K562 (cell line): Measurements from ENCODE around the gene RETREG2. TPM values are rescaled to one million over a fixed set of nuclear protein-coding genes. Genes with fewer than 3 reads are reported as not detected.

Experiments used
- ATAC-seq: fragments of 200-7000 bp; cut with Tn5 transposase; 3 replicates; pipeline ENCODE4 v1.9.1; 2020; ENCODE audit warnings: moderate library complexity
- BruUV-seq: library from RNA; stranded (reverse); fragments of 400-500 nt; replicated peaks from 2 replicates; lab custom pipeline; 2021; lab: Mats Ljungman, UMichigan
- CTCF ChIA-PET: fragments of 300-600 bp; formaldehyde crosslinking; extraction: SDS; loops from one replicate; lab custom pipeline; 2021; ENCODE audit warnings: low intra/inter-chr PET ratio; lab: Yijun Ruan, JAX
- POLR2A ChIA-PET: fragments of 300-600, 350-650 bp; sonication (Branson Sonifier 250); formaldehyde crosslinking; extraction: SDS; loops from one replicate; lab custom pipeline; 2021; ENCODE audit warnings: antibody characterized with exemption, inconsistent platforms; lab: Yijun Ruan, JAX
- DNase-seq, 4 experiments: peaks; one replicate each; pipeline versions ENCODE4 v3.0.0 to v3.0.0-alpha.2; 2011 to 2018; ENCODE audit warnings: low spot score in 3 of 4, mixed read lengths in 3 of 4; ENCODE audit errors: extremely low read depth in 1 of 4
- FAIRE-seq: peaks from 2 replicates; lab custom pipeline; 2011; peaks lifted over from hg19 to GRCh38; lab: Jason Lieb, UNC
- H2AFZ ChIP-seq: 2 replicates; pipeline ENCODE4 v1.6.0; 2011; ENCODE audit warnings: low read depth, low read length, control low read depth, inconsistent platforms
- H3K27ac ChIP-seq: fragments of 200-600 bp; 3 replicates; pipeline ENCODE4 v1.8.0; 2011; ENCODE audit warnings: low read depth, mild to moderate bottlenecking, control low read depth, inconsistent platforms, low read length, moderate library complexity, mixed read lengths; ENCODE audit errors: extremely low read depth
- H3K27me3 ChIP-seq, 2 experiments: fragments of 300-600 bp in 1 of 2; 2 replicates in 1 of 2; 3 replicates in 1 of 2; pipeline versions ENCODE4 v1.6.0 to v1.8.0; 2011; ENCODE audit warnings: inconsistent platforms in 2 of 2, low read length in 2 of 2, mild to moderate bottlenecking in 1 of 2, mixed read lengths in 1 of 2, moderate library complexity in 1 of 2; ENCODE audit not compliant: control insufficient read depth in 2 of 2, insufficient read depth in 2 of 2
- H3K36me3 ChIP-seq: fragments of 300-600 bp; 3 replicates; pipeline ENCODE4 v1.8.0; 2011; ENCODE audit warnings: mild to moderate bottlenecking, low read length, inconsistent platforms; ENCODE audit not compliant: control insufficient read depth, insufficient read depth
- H3K4me1 ChIP-seq, 2 experiments: fragments of 200-600 bp in 1 of 2; replicated peaks in 1 of 2; 2 replicates in 1 of 2; 3 replicates in 1 of 2; pipeline versions ENCODE4 v1.5.1 to v1.8.0; 2011; ENCODE audit warnings: inconsistent platforms in 2 of 2, low read length in 2 of 2, mild to moderate bottlenecking in 1 of 2, mixed read lengths in 1 of 2, moderate library complexity in 1 of 2; ENCODE audit not compliant: control insufficient read depth in 2 of 2, insufficient read depth in 2 of 2
- H3K4me2 ChIP-seq: 2 replicates; pipeline ENCODE4 v1.6.1; 2011; ENCODE audit warnings: low read length, control low read depth, inconsistent platforms, mixed read lengths; ENCODE audit not compliant: insufficient read depth
- H3K4me3 ChIP-seq: fragments of 200-600 bp; sonication (generic), shearing (Covaris generic); 2 replicates; pipeline ENCODE4 v1.5.1; 2016; ENCODE audit warnings: control low read depth, inconsistent platforms
- H3K79me2 ChIP-seq: fragments of 200-600 bp; 3 replicates; pipeline ENCODE4 v1.8.0; 2011; ENCODE audit warnings: low read length, inconsistent platforms; ENCODE audit not compliant: control insufficient read depth, insufficient read depth
- H3K9ac ChIP-seq, 2 experiments: 2 replicates each; pipeline versions ENCODE4 v1.6.0 to v1.6.1; 2011; ENCODE audit warnings: low read depth in 2 of 2, low read length in 2 of 2, control low read depth in 1 of 2, inconsistent platforms in 1 of 2, mild to moderate bottlenecking in 1 of 2, mixed read lengths in 1 of 2; ENCODE audit not compliant: insufficient read depth in 1 of 2
- H3K9me1 ChIP-seq: one replicate; pipeline ENCODE4 v1.6.0; 2011; ENCODE audit warnings: inconsistent platforms, mild to moderate bottlenecking, low read length, moderate library complexity; ENCODE audit not compliant: control insufficient read depth, insufficient read depth
- H3K9me3 ChIP-seq: replicated peaks from 2 replicates; pipeline ENCODE4 v1.5.1; 2011; ENCODE audit warnings: low read depth, low read length, inconsistent platforms; ENCODE audit not compliant: control insufficient read depth, insufficient read depth
- H4K20me1 ChIP-seq: replicated peaks from 2 replicates; pipeline ENCODE4 v1.6.1; 2011; ENCODE audit warnings: low read length, inconsistent platforms, mixed read lengths; ENCODE audit not compliant: control insufficient read depth, insufficient read depth
- ATF2 ChIP-seq: sonication (generic); formaldehyde crosslinking; IDR thresholded peaks from 2 replicates; pipeline ENCODE4 v1.8.1; 2022; ENCODE audit warnings: missing genetic modification reagents
- ATF7 ChIP-seq: fragments of 450-650 bp; IDR thresholded peaks from 2 replicates; pipeline ENCODE4 v1.7.1; 2014; ENCODE audit warnings: mild to moderate bottlenecking, moderate library complexity
- BDP1 ChIP-seq: IDR thresholded peaks from 3 replicates; pipeline ENCODE4 v1.6.1; 2011; ENCODE audit not compliant: insufficient read length, insufficient read depth
- BHLHE40 ChIP-seq: IDR thresholded peaks from 2 replicates; pipeline ENCODE4 v1.6.1; 2011; ENCODE audit warnings: low read length, improper control_type of control experiment
- CBX1 ChIP-seq: sonication (generic); IDR thresholded peaks from 2 replicates; pipeline ENCODE4 v1.6.1; 2016; ENCODE audit warnings: antibody characterized with exemption, low read depth, mild to moderate bottlenecking
- EZH2 ChIP-seq: IDR thresholded peaks from 2 replicates; pipeline ENCODE4 v1.6.1; 2012; ENCODE audit warnings: low read depth, mild to moderate bottlenecking, inconsistent platforms, low read length, borderline replicate concordance
- KHSRP ChIP-seq: fragments of 450-650 bp; IDR thresholded peaks from 2 replicates; pipeline ENCODE4 v1.6.1; 2017
- NONO ChIP-seq, 2 experiments: fragments of 200-400 bp in 1 of 2; fragments of 450-650 bp in 1 of 2; formaldehyde crosslinking in 1 of 2; IDR thresholded peaks; 2 replicates each; pipeline ENCODE4 v1.6.1; 2017; ENCODE audit warnings: low read depth in 2 of 2, mild to moderate bottlenecking in 2 of 2, moderate library complexity in 2 of 2, low read length in 1 of 2
- POU5F1 ChIP-seq: fragments of 150-350 bp; IDR thresholded peaks from 2 replicates; pipeline ENCODE4 v1.6.1; 2014; ENCODE audit warnings: borderline replicate concordance, low read length, low read depth, mild to moderate bottlenecking; ENCODE audit not compliant: partially characterized antibody
- SNIP1 ChIP-seq: fragments of 450-650 bp; IDR thresholded peaks from 2 replicates; pipeline ENCODE4 v1.7.1; 2017; ENCODE audit warnings: low read depth, mild to moderate bottlenecking
- ZBTB7A ChIP-seq: IDR thresholded peaks from 2 replicates; pipeline ENCODE4 v1.6.1; 2011; ENCODE audit warnings: low read depth, mild to moderate bottlenecking, low read length, moderate library complexity, borderline replicate concordance; ENCODE audit not compliant: control insufficient read depth
- ZNF316 ChIP-seq: fragments of 450-650 bp; IDR thresholded peaks from 2 replicates; pipeline ENCODE4 v1.6.1; 2016
- ZNF586 ChIP-seq: fragments of 450-650 bp; formaldehyde crosslinking; conservative IDR thresholded peaks from 2 replicates; pipeline ENCODE4 v1.4.0; 2020; ENCODE audit warnings: mild to moderate bottlenecking, moderate library complexity
- WGBS: fragments of 100-300 bp; shearing (Covaris generic); methylation state at CpG from one replicate; pipeline ENCODE4 v1.1.6; 2016; ENCODE audit warnings: low coverage, mixed read lengths; ENCODE audit not compliant: insufficient coverage; ENCODE audit errors: missing lambda C conversion rate; 5-methylcytosine and 5-hydroxymethylcytosine counted together
- in situ Hi-C: fragments of 300-500 bp; cut with MboI; formaldehyde crosslinking; loops from 4 replicates; pipeline ENCODE4 v1.15.0; 2018; ENCODE audit warnings: inconsistent platforms, mixed read lengths
- intact Hi-C: fragments of 100-400 bp; cut with micrococcal nuclease; formaldehyde crosslinking; loops from 2 replicates; pipeline ENCODE4 v1.14.2; 2022
- polyA plus RNA-seq, 8 experiments: library from polyadenylated mRNA; depleted of rRNA in 4 of 8; stranded (reverse) in 5 of 8; unstranded in 3 of 8; fragments of >200 nt; fragmentation: Nextera tagmentation in 2 of 8; fragmentation: Illumina TruSeq in 1 of 8; extraction: Ambion mirVana in 2 of 8; extraction: Trizol in 1 of 8; gene quantifications; 2 replicates each; pipeline versions ENCODE4 v1.2.1 to v1.2.3, GENCODE V29; 2011 to 2014; ENCODE audit warnings: inconsistent platforms in 1 of 8, missing spikeins in 1 of 8
- total RNA-seq, 7 experiments: library from RNA; depleted of rRNA in 6 of 7; stranded (reverse); fragments of >200 nt in 6 of 7; fragmentation: Illumina TruSeq in 2 of 7; extraction: Trizol in 2 of 7; gene quantifications; 2 replicates each; pipeline versions ENCODE4 v1.2.1 to v1.2.3, GENCODE V29; 2011 to 2021; ENCODE audit warnings: low replicate concordance in 1 of 7
- TF ChIP-seq, protein P1 (sequence below): fragments of 250-450 bp; sonication (Bioruptor Pico); IDR thresholded peaks from 2 replicates; pipeline ENCODE4 v1.9.0; 2021; ENCODE audit warnings: mild to moderate bottlenecking, inconsistent platforms
- TF ChIP-seq, protein P2 (sequence below): sonication (generic); formaldehyde crosslinking; IDR thresholded peaks from 2 replicates; pipeline ENCODE4 v1.8.0; 2022; ENCODE audit warnings: mild to moderate bottlenecking, missing genetic modification reagents
- TF ChIP-seq, protein P3 (sequence below): fragments of 450-650 bp; formaldehyde crosslinking; IDR thresholded peaks from 2 replicates; pipeline ENCODE4 v1.4.0; 2022; ENCODE audit warnings: mild to moderate bottlenecking, moderate library complexity
- TF ChIP-seq, protein P4 (sequence below): fragments of 250-450 bp; sonication (Bioruptor Pico); IDR thresholded peaks from 2 replicates; pipeline ENCODE4 v1.4.0; 2020; ENCODE audit warnings: mild to moderate bottlenecking

The RETREG2 gene
- total and polyA plus RNA-seq, 9 of the 15 experiments (the other 6 are each of a cell fraction or from before 2014, with no cell fraction given): 4.9 to 40.1 (median 19.2) TPM

GRCh38 chr2:219133976-219134375 lies 44.1 kb upstream of the RETREG2 start:
- no peak overlapping the region for H3K9ac ChIP-seq
- H3K9me3 ChIP-seq: no peaks in the 10 kb centered on the region
- H3K4me3 ChIP-seq: no peak overlapping the region
- H4K20me1 ChIP-seq: no peaks in the 10 kb centered on the region
- H3K4me1 ChIP-seq: peaks cover under 1 to 2% of the 10 kb centered on the region in 2 experiments; a peak in 3 of 5 replicates
- H3K27ac ChIP-seq: no peak overlapping the region
- H2AFZ ChIP-seq: no peak overlapping the region
- intact Hi-C loops (no loop called here), in situ Hi-C loops (no loop called here)
- no peak for ATAC-seq
- H3K4me2 ChIP-seq: no peak overlapping the region
- no peaks in the 10 kb centered on the region for H3K36me3 ChIP-seq
- no peaks in the 10 kb centered on the region for H3K27me3 ChIP-seq
- WGBS: 33% methylated on average over 2 of the region's 4 CpGs
- no TSS peak for BruUV-seq
- no peaks in the 10 kb centered on the region for H3K79me2 ChIP-seq
- ChIA-PET POLR2A (interaction anchor here (0.5 to 0.8 kb wide), 2 partner anchors 11 to 145 kb away, joined by 3 read pairs; no protein-coding TSS in a partner anchor), CTCF (no interaction called here)
- DNase-seq: no peak
- no peak for FAIRE-seq
- no peaks in the 10 kb centered on the region for H3K9me1 ChIP-seq
- TF ChIP-seq BHLHE40 (no peak), ATF7 (no peak), BDP1 (no peak), ZBTB7A (no peak), SNIP1 (no peak), NONO (IDR thresholded peaks at IDR 0.05; ENCODE audit: low read depth in 2 of 2, low read length in 1 of 2) (no peak), ZNF586 (CRISPR knock-in tag) (no peak), ZNF316 (no peak), CBX1 (no peak), POU5F1 (no peak), EZH2 (no peak), KHSRP (no peak), ATF2 (CRISPR knock-in tag) (no peak)
- TF ChIP-seq, protein P1, sequence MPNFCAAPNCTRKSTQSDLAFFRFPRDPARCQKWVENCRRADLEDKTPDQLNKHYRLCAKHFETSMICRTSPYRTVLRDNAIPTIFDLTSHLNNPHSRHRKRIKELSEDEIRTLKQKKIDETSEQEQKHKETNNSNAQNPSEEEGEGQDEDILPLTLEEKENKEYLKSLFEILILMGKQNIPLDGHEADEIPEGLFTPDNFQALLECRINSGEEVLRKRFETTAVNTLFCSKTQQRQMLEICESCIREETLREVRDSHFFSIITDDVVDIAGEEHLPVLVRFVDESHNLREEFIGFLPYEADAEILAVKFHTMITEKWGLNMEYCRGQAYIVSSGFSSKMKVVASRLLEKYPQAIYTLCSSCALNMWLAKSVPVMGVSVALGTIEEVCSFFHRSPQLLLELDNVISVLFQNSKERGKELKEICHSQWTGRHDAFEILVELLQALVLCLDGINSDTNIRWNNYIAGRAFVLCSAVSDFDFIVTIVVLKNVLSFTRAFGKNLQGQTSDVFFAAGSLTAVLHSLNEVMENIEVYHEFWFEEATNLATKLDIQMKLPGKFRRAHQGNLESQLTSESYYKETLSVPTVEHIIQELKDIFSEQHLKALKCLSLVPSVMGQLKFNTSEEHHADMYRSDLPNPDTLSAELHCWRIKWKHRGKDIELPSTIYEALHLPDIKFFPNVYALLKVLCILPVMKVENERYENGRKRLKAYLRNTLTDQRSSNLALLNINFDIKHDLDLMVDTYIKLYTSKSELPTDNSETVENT (CRISPR knock-in tag): no peak
- TF ChIP-seq, protein P2, sequence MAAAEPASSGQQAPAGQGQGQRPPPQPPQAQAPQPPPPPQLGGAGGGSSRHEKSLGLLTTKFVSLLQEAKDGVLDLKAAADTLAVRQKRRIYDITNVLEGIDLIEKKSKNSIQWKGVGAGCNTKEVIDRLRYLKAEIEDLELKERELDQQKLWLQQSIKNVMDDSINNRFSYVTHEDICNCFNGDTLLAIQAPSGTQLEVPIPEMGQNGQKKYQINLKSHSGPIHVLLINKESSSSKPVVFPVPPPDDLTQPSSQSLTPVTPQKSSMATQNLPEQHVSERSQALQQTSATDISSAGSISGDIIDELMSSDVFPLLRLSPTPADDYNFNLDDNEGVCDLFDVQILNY (CRISPR knock-in tag): no peak
- TF ChIP-seq, protein P3, sequence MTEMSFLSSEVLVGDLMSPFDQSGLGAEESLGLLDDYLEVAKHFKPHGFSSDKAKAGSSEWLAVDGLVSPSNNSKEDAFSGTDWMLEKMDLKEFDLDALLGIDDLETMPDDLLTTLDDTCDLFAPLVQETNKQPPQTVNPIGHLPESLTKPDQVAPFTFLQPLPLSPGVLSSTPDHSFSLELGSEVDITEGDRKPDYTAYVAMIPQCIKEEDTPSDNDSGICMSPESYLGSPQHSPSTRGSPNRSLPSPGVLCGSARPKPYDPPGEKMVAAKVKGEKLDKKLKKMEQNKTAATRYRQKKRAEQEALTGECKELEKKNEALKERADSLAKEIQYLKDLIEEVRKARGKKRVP (CRISPR knock-in tag): no peak
- TF ChIP-seq, protein P4, sequence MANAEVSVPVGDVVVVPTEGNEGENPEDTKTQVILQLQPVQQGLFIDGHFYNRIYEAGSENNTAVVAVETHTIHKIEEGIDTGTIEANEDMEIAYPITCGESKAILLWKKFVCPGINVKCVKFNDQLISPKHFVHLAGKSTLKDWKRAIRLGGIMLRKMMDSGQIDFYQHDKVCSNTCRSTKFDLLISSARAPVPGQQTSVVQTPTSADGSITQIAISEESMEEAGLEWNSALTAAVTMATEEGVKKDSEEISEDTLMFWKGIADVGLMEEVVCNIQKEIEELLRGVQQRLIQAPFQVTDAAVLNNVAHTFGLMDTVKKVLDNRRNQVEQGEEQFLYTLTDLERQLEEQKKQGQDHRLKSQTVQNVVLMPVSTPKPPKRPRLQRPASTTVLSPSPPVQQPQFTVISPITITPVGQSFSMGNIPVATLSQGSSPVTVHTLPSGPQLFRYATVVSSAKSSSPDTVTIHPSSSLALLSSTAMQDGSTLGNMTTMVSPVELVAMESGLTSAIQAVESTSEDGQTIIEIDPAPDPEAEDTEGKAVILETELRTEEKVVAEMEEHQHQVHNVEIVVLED: no peak
